Central memory CD4-positive, alpha-beta T cell (primary cell): ENCODE data around the gene TLK2.

Experiments used
- DNase-seq: peaks from one replicate; pipeline ENCODE4 v3.0.0; 2022

TLK2 gene

GRCh38 chr17:62658136-62658920 lies 179.7 kb downstream of the TLK2 start:
- DNase-seq, result no peak

GRCh38 chr17:62660629-62661118 lies 182.0 kb downstream of the TLK2 start:
- DNase-seq, result no peak

- no peak for DNase-seq
These were observed 182.7 kb downstream of the TLK2 start for GRCh38 chr17:62661337-62661736.

GRCh38 chr17:62662855-62663254 lies 184.2 kb downstream of the TLK2 start:
- DNase-seq, result no peak
